H9 (cell line): ENCODE measurements around the gene TMEM63A. TPM values are rescaled to one million over a fixed set of nuclear protein-coding genes. Genes with fewer than 3 reads are reported as not detected.

Experiments
- DNase-seq: peaks from one replicate; pipeline ENCODE4 v3.0.0-alpha.2; 2017
- H2AFZ ChIP-seq: one replicate; pipeline ENCODE4 v1.6.1; 2013; ENCODE audit warnings: mild to moderate bottlenecking, low read length, control low read depth, moderate library complexity
- H2AK5ac ChIP-seq: 2 replicates; pipeline ENCODE4 v1.6.1; 2013; ENCODE audit warnings: low read length, control low read depth, mixed read lengths; ENCODE audit not compliant: insufficient read length
- H2BK120ac ChIP-seq: one replicate; pipeline ENCODE4 v1.6.1; 2013; ENCODE audit warnings: low read depth, mild to moderate bottlenecking, low read length, control low read depth, inconsistent platforms; ENCODE audit not compliant: poor library complexity, severe bottlenecking
- H2BK12ac ChIP-seq: 2 replicates; pipeline ENCODE4 v1.6.1; 2013; ENCODE audit warnings: low read length, control low read depth, mixed read lengths, low read depth; ENCODE audit not compliant: insufficient read length
- H2BK15ac ChIP-seq: 2 replicates; pipeline ENCODE4 v1.6.1; 2013; ENCODE audit warnings: low read depth, low read length, control low read depth
- H2BK20ac ChIP-seq: one replicate; pipeline ENCODE4 v1.6.1; 2013; ENCODE audit warnings: low read depth, mild to moderate bottlenecking, low read length, control low read depth, inconsistent platforms; ENCODE audit not compliant: poor library complexity, severe bottlenecking
- H2BK5ac ChIP-seq: 2 replicates; pipeline ENCODE4 v1.6.1; 2013; ENCODE audit warnings: low read length, control low read depth, mixed read lengths; ENCODE audit not compliant: insufficient read length
- H3K14ac ChIP-seq: 2 replicates; pipeline ENCODE4 v1.6.1; 2013; ENCODE audit warnings: low read length, control low read depth; ENCODE audit not compliant: insufficient read depth
- H3K18ac ChIP-seq: 2 replicates; pipeline ENCODE4 v1.6.1; 2013; ENCODE audit warnings: low read depth, mild to moderate bottlenecking, mixed read lengths, low read length, control low read depth; ENCODE audit not compliant: insufficient read length
- H3K23ac ChIP-seq: 2 replicates; pipeline ENCODE4 v1.6.1; 2013; ENCODE audit warnings: low read length, control low read depth, mixed read lengths, low read depth; ENCODE audit not compliant: insufficient read length
- H3K23me2 ChIP-seq: 2 replicates; pipeline ENCODE4 v1.6.1; 2013; ENCODE audit warnings: low read depth, mild to moderate bottlenecking, mixed read lengths, low read length, control low read depth; ENCODE audit not compliant: insufficient read length, poor library complexity, severe bottlenecking
- H3K27ac ChIP-seq: 2 replicates; pipeline ENCODE4 v1.5.1; 2013; ENCODE audit warnings: low read length, control low read depth, mixed read lengths, low read depth; ENCODE audit not compliant: insufficient read length
- H3K27me3 ChIP-seq: 2 replicates; pipeline ENCODE4 v1.6.1; 2013; ENCODE audit warnings: low read length, control low read depth, inconsistent platforms; ENCODE audit not compliant: insufficient read depth
- H3K4ac ChIP-seq: 2 replicates; pipeline ENCODE4 v1.6.1; 2013; ENCODE audit warnings: low read depth, mild to moderate bottlenecking, control low read depth, inconsistent platforms, low read length, moderate library complexity
- H3K4me1 ChIP-seq: 2 replicates; pipeline ENCODE4 v1.6.1; 2013; ENCODE audit warnings: low read length, control low read depth, inconsistent platforms; ENCODE audit not compliant: insufficient read depth
- H3K4me2 ChIP-seq: 2 replicates; pipeline ENCODE4 v1.6.1; 2013; ENCODE audit warnings: low read length, control low read depth, mixed read lengths; ENCODE audit not compliant: insufficient read length, insufficient read depth
- H3K56ac ChIP-seq: 2 replicates; pipeline ENCODE4 v1.6.1; 2013; ENCODE audit warnings: low read depth, mild to moderate bottlenecking, mixed read lengths, low read length, control low read depth; ENCODE audit not compliant: insufficient read length
- H3K79me1 ChIP-seq: 2 replicates; pipeline ENCODE4 v1.6.1; 2013; ENCODE audit warnings: low read depth, mild to moderate bottlenecking, moderate library complexity, low read length, control low read depth, inconsistent platforms; ENCODE audit not compliant: insufficient read depth, poor library complexity, severe bottlenecking
- H3K79me2 ChIP-seq: 2 replicates; pipeline ENCODE4 v1.6.1; 2013; ENCODE audit warnings: low read length, control low read depth, inconsistent platforms; ENCODE audit not compliant: insufficient read depth
- H3K9ac ChIP-seq: 2 replicates; pipeline ENCODE4 v1.6.1; 2013; ENCODE audit warnings: low read length, control low read depth, mixed read lengths; ENCODE audit not compliant: insufficient read length; ENCODE audit errors: extremely low read depth
- H3K9me3 ChIP-seq: one replicate; pipeline ENCODE4 v1.6.1; 2013; ENCODE audit warnings: low read depth, low read length, inconsistent platforms; ENCODE audit not compliant: control insufficient read depth
- H3T11ph ChIP-seq: one replicate; pipeline ENCODE4 v1.6.1; 2013; ENCODE audit warnings: mild to moderate bottlenecking, low read length, control low read depth, inconsistent platforms
- H4K20me1 ChIP-seq: one replicate; pipeline ENCODE4 v1.6.1; 2013; ENCODE audit not compliant: control insufficient read depth, insufficient read length, insufficient read depth
- H4K5ac ChIP-seq: 2 replicates; pipeline ENCODE4 v1.6.1; 2013; ENCODE audit warnings: low read depth, mild to moderate bottlenecking, mixed read lengths, low read length, control low read depth; ENCODE audit not compliant: insufficient read length
- H4K8ac ChIP-seq: replicated peaks from 2 replicates; pipeline ENCODE4 v1.6.1; 2013; ENCODE audit warnings: low read length, control low read depth, mixed read lengths, low read depth; ENCODE audit not compliant: insufficient read length
- H4K91ac ChIP-seq: 2 replicates; pipeline ENCODE4 v1.6.1; 2013; ENCODE audit warnings: low read depth, mild to moderate bottlenecking, moderate library complexity, mixed read lengths, low read length, control low read depth; ENCODE audit not compliant: insufficient read length
- H3K27ac Mint-ChIP-seq, 3 experiments: 2 replicates in 2 of 3; 3 replicates in 1 of 3; pipeline ENCODE4 v1.8.0; 2020 to 2021; ENCODE audit warnings: mixed read lengths in 3 of 3, mild to moderate bottlenecking in 1 of 3, moderate library complexity in 1 of 3
- H3K27me3 Mint-ChIP-seq: 2 replicates; pipeline ENCODE4 v1.8.0; 2021; ENCODE audit warnings: low read depth, mild to moderate bottlenecking, moderate library complexity, mixed read lengths
- H3K36me3 Mint-ChIP-seq, 3 experiments: 2 replicates in 2 of 3; 3 replicates in 1 of 3; pipeline ENCODE4 v1.8.0; 2020 to 2021; ENCODE audit warnings: low read depth in 3 of 3, mixed read lengths in 3 of 3; ENCODE audit not compliant: insufficient read depth in 1 of 3
- H3K4me1 Mint-ChIP-seq, 2 experiments: 2 replicates each; pipeline ENCODE4 v1.8.0; 2020; ENCODE audit warnings: mixed read lengths in 2 of 2
- H3K4me3 Mint-ChIP-seq, 2 experiments: 2 replicates in 1 of 2; 3 replicates in 1 of 2; pipeline ENCODE4 v1.8.0; 2020 to 2021; ENCODE audit warnings: mild to moderate bottlenecking in 2 of 2, mixed read lengths in 2 of 2, moderate library complexity in 1 of 2
- H3K9me3 Mint-ChIP-seq, 2 experiments: 2 replicates in 1 of 2; 3 replicates in 1 of 2; pipeline ENCODE4 v1.8.0; 2020; ENCODE audit warnings: mild to moderate bottlenecking in 2 of 2, mixed read lengths in 2 of 2, moderate library complexity in 1 of 2
- CTCF ChIP-seq: fragments of 200-600 bp; sonication (generic); conservative IDR thresholded peaks from 3 replicates; pipeline ENCODE4 v1.8.0; 2021; ENCODE audit warnings: antibody characterized with exemption, mild to moderate bottlenecking
- WGBS: extraction: QIAGEN DNeasy Blood & Tissue Kit; methylation state at CpG from one replicate; pipeline ENCODE4 v1.1.7; 2013; ENCODE audit warnings: missing lambda C conversion rate, low lambda C conversion rate, mixed read lengths; ENCODE audit not compliant: insufficient read length; ENCODE audit errors: extremely low coverage; 5-methylcytosine and 5-hydroxymethylcytosine counted together
- total RNA-seq: library from RNA; stranded (reverse); gene quantifications from 2 replicates; pipeline ENCODE4 v1.2.1, GENCODE V29; 2021

Gene TMEM63A
- total RNA-seq, 1 experiment from 2014 or later = 75.7 TPM

- Histone ChIP-seq H4K20me1 (no peaks in the 10 kb centered on the region), H3K23ac (no peak overlapping the region), H3T11ph (no peak overlapping the region), H2BK120ac (no peak overlapping the region), H2BK12ac (no peak overlapping the region), H2BK15ac (no peak overlapping the region), H3K18ac (no peak overlapping the region), H3K9ac (no peak overlapping the region), H3K4ac (no peak overlapping the region), H4K91ac (no peak overlapping the region), H2AK5ac (no peak overlapping the region), H3K27ac (no peak overlapping the region), H3K27me3 (no peaks in the 10 kb centered on the region), H3K4me1 (no peaks in the 10 kb centered on the region), H3K14ac (no peak overlapping the region), H4K8ac (no peak overlapping the region), H3K56ac (no peak overlapping the region), H3K79me1 (no peaks in the 10 kb centered on the region), H2AFZ (no peak overlapping the region), H3K4me2 (no peak overlapping the region), H3K79me2 (no peaks in the 10 kb centered on the region), H2BK5ac (no peak overlapping the region), H3K9me3 (no peaks in the 10 kb centered on the region), H3K23me2 (no peaks in the 10 kb centered on the region), H4K5ac (no peak overlapping the region), H2BK20ac (no peak overlapping the region)
- Mint-ChIP-seq H3K4me1 (peaks cover 32 to 40% of the 10 kb centered on the region in 2 experiments), H3K36me3 (peaks cover 0 to 8% (median 0%) of the 10 kb centered on the region in 3 experiments; a peak in 2 of 7 replicates), H3K27ac (peak overlapping the region; percentile 50 to 82 (median 66); a peak in 4 of 7 replicates), H3K4me3 (peak overlapping the region in 1 of 2 experiments; percentile 53; a peak in 2 of 5 replicates), H3K27me3 (no peaks in the 10 kb centered on the region), H3K9me3 (no peaks in the 10 kb centered on the region)
- DNase-seq = no peak
- no CpG with 5 or more reads among the region's 12 CpGs for WGBS
- TF ChIP-seq CTCF = 0 out of 3 replicates have a peak, but pooled peaks have one; percentile 15
These were observed 57.6 kb downstream of the TMEM63A start for GRCh38 chr1:225824533-225824941.
